Measurements from ENCODE around the gene EPOP.
A peak's percentile ranks its signal among the peaks of the same experiment; 100 is the strongest.
"Not testable (repeated sequence)": the region's sequence is repeated elsewhere in the genome, so short reads cannot be mapped to it uniquely, and the experiment has no call there.

EPOP gene

GRCh38 chr17:38637951-38638350 lies 36.8 kb downstream of the EPOP start:
- no peak for DNase-seq

DNA sequence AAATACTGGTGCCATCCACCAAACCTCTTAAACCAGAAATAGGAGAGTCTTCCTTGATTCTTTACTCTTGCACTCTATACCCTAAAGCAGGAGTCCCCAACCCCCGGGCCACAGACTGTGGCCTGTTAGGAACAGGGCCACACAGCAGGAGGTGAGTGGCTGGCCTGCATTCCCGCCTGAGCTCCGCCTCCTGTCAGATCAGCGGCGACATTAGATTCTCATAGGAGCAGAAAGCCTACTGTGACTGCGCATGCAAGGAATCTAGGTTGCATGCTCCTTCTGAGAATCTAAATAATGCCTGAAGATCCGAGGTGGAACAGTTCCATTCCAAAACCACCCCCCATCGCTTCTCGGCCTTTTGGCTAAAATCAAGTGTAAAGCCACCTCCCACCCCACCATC lies 38.7 kb downstream of the EPOP start:
- DNase-seq = no peak

DNA sequence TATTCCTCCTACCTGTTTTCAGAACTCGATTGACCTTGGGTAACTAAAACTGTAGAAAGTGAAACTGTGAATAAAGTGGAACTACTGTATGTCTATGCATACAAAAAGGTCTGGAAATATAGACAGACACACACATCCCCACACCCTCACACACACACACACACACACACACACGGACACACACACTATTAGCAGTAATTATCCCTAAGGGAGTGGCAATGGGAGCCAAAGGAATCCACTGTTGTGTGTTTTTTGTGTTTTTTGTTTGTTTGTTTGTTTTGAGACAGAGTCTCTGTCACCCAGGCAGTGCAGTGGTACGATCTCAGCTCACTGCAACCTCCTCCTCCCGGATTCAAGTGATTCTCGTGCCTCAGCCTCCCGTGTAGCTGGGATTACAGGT lies 42.4 kb downstream of the EPOP start:
- no peak for DNase-seq

DNA sequence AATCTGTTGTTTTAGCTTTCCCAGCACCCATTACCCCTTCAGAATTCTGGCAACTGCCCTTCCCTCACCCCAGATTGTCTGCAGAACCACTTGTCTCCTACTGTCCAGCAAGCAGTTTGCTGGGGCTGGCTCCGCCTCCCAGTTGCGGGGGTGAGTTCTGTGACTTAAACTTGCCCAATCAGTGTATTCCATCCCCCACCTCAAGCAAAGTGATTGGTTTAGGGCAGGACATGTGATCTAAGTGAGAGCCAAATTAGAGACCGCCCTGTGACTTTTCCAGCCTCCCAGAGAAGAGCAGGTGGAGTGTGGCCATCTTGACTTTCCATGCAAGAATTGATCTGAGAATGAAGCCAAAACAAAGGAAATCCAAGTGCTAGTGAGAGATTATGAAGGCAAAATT lies 46.3 kb downstream of the EPOP start:
- no peak for DNase-seq

- no peak for DNase-seq
Observed at GRCh38 chr17:38627957-38628356, 46.8 kb downstream of the EPOP start.

DNA sequence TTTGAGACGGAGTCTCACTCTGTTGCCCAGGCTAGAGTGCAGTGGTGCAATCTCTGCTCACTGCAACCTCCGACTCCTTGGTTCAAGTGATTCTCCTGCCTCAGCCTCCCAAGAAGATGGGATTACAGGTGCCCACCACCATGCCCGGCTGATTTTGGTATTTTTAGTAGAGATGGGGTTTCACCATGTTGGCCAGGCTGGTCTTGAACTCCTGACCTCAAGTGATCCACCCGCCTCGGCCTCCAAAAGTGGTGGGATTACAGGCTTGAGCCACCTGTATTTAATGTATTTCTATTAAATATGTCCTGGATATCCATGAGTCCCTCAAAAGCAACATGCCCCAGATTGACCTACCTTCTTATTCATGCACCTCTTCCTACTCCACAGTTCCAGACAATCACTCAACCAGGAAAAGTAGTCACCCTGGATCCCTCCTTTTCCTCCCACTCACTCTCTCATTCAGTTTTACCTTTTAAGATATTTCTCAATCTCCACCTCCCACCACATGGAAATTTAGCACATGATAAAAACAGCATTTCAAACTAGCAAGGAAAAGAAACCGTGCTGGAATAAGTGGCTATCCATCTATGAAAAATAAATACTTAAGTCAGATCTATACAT lies 48.0 kb downstream of the EPOP start:
- not testable (repeated sequence) for DNase-seq

DNA sequence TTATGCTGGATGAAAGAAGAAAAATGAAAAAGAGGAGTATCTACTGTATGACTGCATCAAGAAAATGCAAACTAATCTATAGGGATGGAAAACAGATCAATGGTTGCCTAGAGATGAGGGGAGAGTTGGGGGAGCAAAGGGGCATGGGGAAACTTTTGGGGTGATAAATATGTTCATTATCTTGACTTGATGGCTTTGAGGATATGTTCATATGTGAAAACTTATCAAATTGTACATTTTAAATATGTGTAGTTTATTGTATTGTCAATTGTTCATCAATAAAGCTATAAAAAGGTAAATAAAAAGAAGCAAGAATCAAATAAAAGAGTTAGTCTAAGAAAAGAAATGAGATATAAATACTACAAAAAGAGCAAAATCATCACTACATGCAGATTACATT lies 49.3 kb downstream of the EPOP start:
- DNase-seq = no peak

DNA sequence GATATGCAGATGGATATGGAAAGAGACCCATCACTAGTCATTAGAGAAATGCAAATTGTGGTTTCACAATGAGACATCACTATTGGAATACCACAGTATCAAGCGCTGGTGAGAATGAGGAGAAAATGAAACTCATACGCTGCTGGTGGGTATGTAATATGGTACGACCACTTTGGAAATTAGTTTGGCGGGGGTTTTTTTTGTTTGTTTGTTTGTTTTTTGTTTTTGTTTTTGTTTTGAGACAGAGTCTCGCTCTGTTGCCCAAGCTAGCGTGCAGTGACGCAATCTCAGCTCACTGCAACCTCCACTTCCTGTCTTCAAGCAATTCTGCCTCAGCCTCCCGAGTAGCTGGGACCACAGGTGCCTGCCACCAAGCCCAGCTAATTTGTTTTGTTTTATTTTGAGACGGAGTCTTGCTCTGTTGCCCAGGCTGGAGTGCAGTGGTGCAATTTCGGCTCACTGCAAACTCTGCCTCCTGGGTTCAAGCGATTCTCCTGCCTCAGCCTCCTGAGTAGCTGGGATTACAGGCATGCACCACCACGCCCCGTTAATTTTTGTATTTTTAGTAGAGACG lies 49.9 kb downstream of the EPOP start:
- peak; percentile 25 for DNase-seq
